ENCODE results near the gene TXNDC15. TPM values are rescaled to one million over a fixed set of nuclear protein-coding genes. Genes with fewer than 3 reads are reported as not detected.

The TXNDC15 gene
- total and polyA plus RNA-seq, 2 of the 13 experiments (the other 11 are each of a cell fraction or from before 2014, with no cell fraction given) = 22.2 to 49.9 TPM

GRCh38 chr5:134873987-134874830 is at the start of gene TXNDC15 (continued):
- TF ChIP-seq ZNF281 (CRISPR knock-in tag; IDR thresholded peaks at IDR 0.05; ENCODE audit: borderline replicate concordance) (peak; percentile 86; the same call in 1 of the 2 replicates), CBFB (CRISPR knock-in tag; IDR thresholded peaks at IDR 0.05) (peak; percentile 76; the same call in 1 of the 2 replicates), FOXK2 (IDR thresholded peaks at IDR 0.05) (no peak), MLXIP (CRISPR knock-in tag; IDR thresholded peaks at IDR 0.05; ENCODE audit: borderline replicate concordance) (no peak), PAXIP1 (CRISPR knock-in tag; conservative IDR thresholded peaks at IDR 0.05) (peak; percentile 57), HMGA1 (CRISPR knock-in tag; conservative IDR thresholded peaks at IDR 0.05) (no peak), ZNF547 (CRISPR knock-in tag; IDR thresholded peaks at IDR 0.05) (peak; percentile 95), ASH2L (IDR thresholded peaks at IDR 0.05; ENCODE audit: insufficient read length, low read depth, low read length) (peak; percentile 86), SNAPC4 (CRISPR knock-in tag; IDR thresholded peaks at IDR 0.05) (0 out of 2 replicates have a peak, but pooled peaks have one; percentile 38), ZNF501 (CRISPR knock-in tag; IDR thresholded peaks at IDR 0.05) (peak; percentile 53; the same call in 1 of the 2 replicates), XRCC5 (optimal IDR thresholded peaks at IDR 0.05; ENCODE audit: low read length) (peak; percentile 39), ZNF792 (CRISPR knock-in tag; IDR thresholded peaks at IDR 0.05) (peak; percentile 92), CCDC6 (CRISPR knock-in tag; IDR thresholded peaks at IDR 0.05) (no peak; the same call in 1 of the 2 replicates)

Data from HepG2 (cell line).